ENCODE measurements around the gene CAPZA1. TPM values are rescaled to one million over a fixed set of nuclear protein-coding genes. Genes with fewer than 3 reads are reported as not detected.

Gene CAPZA1
- total and polyA plus RNA-seq, 10 of the 15 experiments (the other 5 are each of a cell fraction or from before 2014, with no cell fraction given) = 187 to 886 (median 278) TPM

GRCh38 chr1:112618721-112619517, 713 bp upstream of the CAPZA1 start, which contains the start of gene ST7L (continued):
- TF ChIP-seq ZNF687 (IDR thresholded peaks at IDR 0.05) = 0 out of 2 replicates have a peak, but pooled peaks have one; percentile 36
- TF ChIP-seq TAF1 (IDR thresholded peaks at IDR 0.05; ENCODE audit: borderline replicate concordance, low read depth, low read length) = peak; percentile 84; the same call in 1 of the 2 replicates
- TF ChIP-seq EGR1 (IDR thresholded peaks at IDR 0.05; ENCODE audit: borderline replicate concordance in 1 of 2, low read depth in 2 of 2, low read length in 2 of 2) = peak in 1 of 2 experiments; percentile 48; a peak in 1 of 3 replicates
- TF ChIP-seq BHLHE40 (IDR thresholded peaks at IDR 0.05; ENCODE audit: borderline replicate concordance in 1 of 2, low read depth in 2 of 2, low read length in 1 of 2) = peak in 1 of 2 experiments; percentile 13; a peak in 1 of 4 replicates
- peak; percentile 94 for TF ChIP-seq IKZF1 (conservative IDR thresholded peaks at IDR 0.05)
- TF ChIP-seq CREB1 (IDR thresholded peaks at IDR 0.05; ENCODE audit: low read depth) = peak; percentile 49; the same call in 1 of the 2 replicates
- no peak for TF ChIP-seq ATF2 (IDR thresholded peaks at IDR 0.05; ENCODE audit: low read length)
- TF ChIP-seq NKRF (conservative IDR thresholded peaks at IDR 0.05) = 0 out of 2 replicates have a peak, but pooled peaks have one; percentile 20
- peak; percentile 92 for TF ChIP-seq POLR2A (IDR thresholded peaks at IDR 0.05; ENCODE audit: low read depth, low read length)
- peak; percentile 9; the same call in 1 of the 2 replicates for TF ChIP-seq POLR2AphosphoS2 (IDR thresholded peaks at IDR 0.05; ENCODE audit: low read depth, low read length)
- TF ChIP-seq EED (IDR thresholded peaks at IDR 0.05; ENCODE audit: low read depth) = peak; percentile 94
- peak; percentile 86 for TF ChIP-seq MXI1 (IDR thresholded peaks at IDR 0.05; ENCODE audit: low read depth, low read length)
- TF ChIP-seq MTA3 (IDR thresholded peaks at IDR 0.05; ENCODE audit: borderline replicate concordance, low read length) = 0 out of 2 replicates have a peak, but pooled peaks have one; percentile 37
- peak; percentile 18; the same call in 1 of the 2 replicates for TF ChIP-seq RUNX3 (IDR thresholded peaks at IDR 0.05; ENCODE audit: low read length)
- TF ChIP-seq RELB (IDR thresholded peaks at IDR 0.05; ENCODE audit: low read depth) = peak; percentile 68; the same call in 1 of the 2 replicates
- TF ChIP-seq POLR2AphosphoS5 (IDR thresholded peaks at IDR 0.05; ENCODE audit: low read length) = peak; percentile 50; the same call in 1 of the 2 replicates
- TF ChIP-seq SIN3A (IDR thresholded peaks at IDR 0.05; ENCODE audit: low read depth, low read length) = peak; percentile 30; the same call in 1 of the 2 replicates
- no peak for TF ChIP-seq SP1 (IDR thresholded peaks at IDR 0.05; ENCODE audit: low read depth, low read length)
- TF ChIP-seq NFIC (IDR thresholded peaks at IDR 0.05; ENCODE audit: low read depth, low read length) = 0 out of 2 replicates have a peak, but pooled peaks have one; percentile 13
- 0 out of 2 replicates have a peak, but pooled peaks have one; percentile 31 for TF ChIP-seq PAX5 (IDR thresholded peaks at IDR 0.05; ENCODE audit: borderline replicate concordance, low read depth, low read length)
